Kidney epithelial cell (primary cell): Measurements from ENCODE around the gene PDE6H. TPM values are rescaled to one million over a fixed set of nuclear protein-coding genes. Genes with fewer than 3 reads are reported as not detected.

Experiments used
- DNase-seq: peaks from one replicate; pipeline ENCODE4 v3.0.0-alpha.2; 2010; ENCODE audit warnings: low read depth
- H3K27me3 ChIP-seq: 2 replicates; pipeline ENCODE4 v1.6.0; 2011; ENCODE audit warnings: low read length; ENCODE audit not compliant: control insufficient read depth, insufficient read depth
- H3K36me3 ChIP-seq: 2 replicates; pipeline ENCODE4 v1.5.1; 2011; ENCODE audit warnings: low read length; ENCODE audit not compliant: control insufficient read depth, insufficient read depth
- H3K4me3 ChIP-seq: 2 replicates; pipeline ENCODE4 v1.5.1; 2011; ENCODE audit warnings: low read depth, mild to moderate bottlenecking, control low read depth, low read length
- total RNA-seq: library from RNA; depleted of rRNA; stranded (reverse); fragments of >200 nt; gene quantifications from 2 replicates; pipeline ENCODE4 v1.2.3, GENCODE V29; 2015
- TF ChIP-seq, protein P1 (sequence below): IDR thresholded peaks from 2 replicates; pipeline ENCODE4 v1.5.1; 2011; ENCODE audit warnings: mild to moderate bottlenecking, moderate library complexity, low read length, control low read depth, inconsistent platforms; ENCODE audit not compliant: insufficient read depth, poor library complexity, severe bottlenecking

Gene PDE6H
- total RNA-seq, 1 donor from 2014 or later, result not detected

DNA sequence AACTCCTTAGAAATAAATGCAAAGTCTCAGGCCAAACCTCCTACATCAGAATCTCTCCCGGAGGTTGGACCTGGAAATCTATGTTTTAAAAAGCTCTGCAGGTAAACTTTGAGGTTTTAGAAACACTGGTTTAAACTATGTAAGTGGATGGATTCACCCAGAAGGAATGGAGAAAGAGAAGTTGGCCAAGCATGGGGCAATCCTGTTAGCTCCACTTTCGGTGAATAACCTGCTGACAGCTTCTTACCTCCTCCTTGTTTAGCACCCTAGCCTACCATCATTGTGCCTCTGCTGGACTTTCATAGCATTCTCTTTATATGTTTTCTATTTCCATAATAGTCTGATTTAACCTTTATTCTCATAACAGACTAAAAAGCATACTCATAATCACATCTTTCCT lies 8.4 kb upstream of the PDE6H start:
- TF ChIP-seq, protein P1, sequence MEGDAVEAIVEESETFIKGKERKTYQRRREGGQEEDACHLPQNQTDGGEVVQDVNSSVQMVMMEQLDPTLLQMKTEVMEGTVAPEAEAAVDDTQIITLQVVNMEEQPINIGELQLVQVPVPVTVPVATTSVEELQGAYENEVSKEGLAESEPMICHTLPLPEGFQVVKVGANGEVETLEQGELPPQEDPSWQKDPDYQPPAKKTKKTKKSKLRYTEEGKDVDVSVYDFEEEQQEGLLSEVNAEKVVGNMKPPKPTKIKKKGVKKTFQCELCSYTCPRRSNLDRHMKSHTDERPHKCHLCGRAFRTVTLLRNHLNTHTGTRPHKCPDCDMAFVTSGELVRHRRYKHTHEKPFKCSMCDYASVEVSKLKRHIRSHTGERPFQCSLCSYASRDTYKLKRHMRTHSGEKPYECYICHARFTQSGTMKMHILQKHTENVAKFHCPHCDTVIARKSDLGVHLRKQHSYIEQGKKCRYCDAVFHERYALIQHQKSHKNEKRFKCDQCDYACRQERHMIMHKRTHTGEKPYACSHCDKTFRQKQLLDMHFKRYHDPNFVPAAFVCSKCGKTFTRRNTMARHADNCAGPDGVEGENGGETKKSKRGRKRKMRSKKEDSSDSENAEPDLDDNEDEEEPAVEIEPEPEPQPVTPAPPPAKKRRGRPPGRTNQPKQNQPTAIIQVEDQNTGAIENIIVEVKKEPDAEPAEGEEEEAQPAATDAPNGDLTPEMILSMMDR, result no peak
- H3K27me3 ChIP-seq, result no peaks in the 10 kb centered on the region
- no peaks in the 10 kb centered on the region for H3K36me3 ChIP-seq
- DNase-seq, result no peak
- H3K4me3 ChIP-seq, result no peak overlapping the region

DNA sequence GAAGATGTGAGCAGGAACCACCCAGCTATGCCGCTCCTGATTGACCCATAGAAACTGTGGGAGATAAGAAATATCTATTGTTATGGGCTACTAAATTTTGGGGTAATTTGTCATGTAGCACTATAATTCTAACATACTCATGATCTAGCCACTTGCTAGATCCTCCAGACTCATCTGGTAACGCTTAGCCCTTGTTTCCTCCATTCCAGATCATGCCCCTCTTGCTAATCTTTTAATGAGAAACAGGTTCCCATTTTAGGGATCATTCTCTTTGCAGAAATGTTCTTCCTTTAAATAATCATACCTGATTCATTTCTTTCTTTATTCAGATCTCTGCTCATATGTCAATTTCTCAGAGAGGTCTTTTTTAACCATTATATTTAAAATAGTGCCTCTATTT lies 7.6 kb upstream of the PDE6H start:
- DNase-seq, result no peak
- Histone ChIP-seq H3K4me3 (no peak overlapping the region), H3K36me3 (no peaks in the 10 kb centered on the region), H3K27me3 (no peaks in the 10 kb centered on the region)
- TF ChIP-seq, protein P1, result no peak

DNA sequence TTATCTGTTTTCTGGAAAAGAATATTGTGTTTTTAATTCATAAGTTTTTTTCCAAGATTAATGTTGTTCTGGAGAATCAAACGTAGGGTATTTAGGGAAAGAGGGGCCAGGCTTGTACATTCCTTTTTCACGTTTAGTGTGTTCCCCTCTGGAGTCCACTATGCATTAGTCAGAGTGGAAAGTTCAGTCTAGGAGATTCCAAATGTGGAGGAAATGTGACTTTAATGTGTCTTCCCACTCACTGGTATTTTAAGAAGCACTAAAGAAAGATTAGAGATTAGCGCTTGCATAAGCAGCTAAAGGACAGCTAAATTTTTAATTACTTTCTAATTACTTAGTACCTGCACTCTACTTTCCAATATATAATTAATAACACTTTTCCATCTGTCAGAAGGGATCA lies 4.4 kb upstream of the PDE6H start:
- TF ChIP-seq, protein P1, result no peak
- H3K4me3 ChIP-seq, result no peak overlapping the region
- H3K27me3 ChIP-seq, result no peaks in the 10 kb centered on the region
- DNase-seq, result no peak
- no peaks in the 10 kb centered on the region for H3K36me3 ChIP-seq

DNA sequence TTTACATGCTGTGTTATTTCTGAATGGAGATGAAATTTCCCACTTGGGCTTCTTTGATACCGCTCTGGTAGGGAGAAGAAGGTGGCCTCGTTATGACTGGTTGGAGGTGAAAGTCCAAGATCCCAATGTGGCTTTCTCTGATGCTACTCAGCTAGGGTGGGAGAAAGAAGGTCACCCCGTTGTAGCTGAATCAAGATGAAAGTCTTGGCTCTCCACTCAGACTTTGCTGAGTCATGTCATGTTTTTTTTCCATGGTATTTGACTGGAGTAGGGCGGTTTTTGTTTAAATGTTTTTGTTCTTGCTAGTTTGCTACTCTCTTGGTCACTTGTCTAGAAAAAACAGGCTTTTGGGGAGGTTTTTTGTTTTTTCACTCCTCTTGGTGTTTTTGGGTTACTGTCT lies 2.4 kb upstream of the PDE6H start:
- Histone ChIP-seq H3K27me3 (no peaks in the 10 kb centered on the region), H3K4me3 (no peak overlapping the region), H3K36me3 (no peaks in the 10 kb centered on the region)
- no peak for DNase-seq
- TF ChIP-seq, protein P1, result no peak

DNA sequence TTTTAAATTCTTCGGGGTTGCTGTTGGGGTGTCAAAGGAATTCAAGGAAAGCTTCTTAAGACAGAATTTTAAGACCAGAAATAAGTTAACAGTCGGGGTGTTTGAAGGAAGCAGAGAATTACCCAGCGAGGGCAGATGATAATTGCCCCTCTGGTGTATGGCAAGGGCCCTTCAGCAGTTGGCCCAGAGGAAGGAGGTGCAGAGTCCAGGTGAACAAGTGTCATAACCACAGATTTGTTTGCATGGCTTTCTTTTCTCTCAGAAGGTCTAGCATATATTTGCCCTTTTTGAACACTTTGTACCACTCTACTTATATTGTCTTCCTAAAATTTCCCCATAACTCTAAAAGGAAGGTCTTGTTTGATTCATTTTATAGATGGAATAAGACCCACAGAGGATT lies 1.8 kb downstream of the PDE6H start:
- no peaks in the 10 kb centered on the region for H3K27me3 ChIP-seq
- DNase-seq, result no peak
- TF ChIP-seq, protein P1, result no peak
- H3K4me3 ChIP-seq, result no peak overlapping the region
- H3K36me3 ChIP-seq, result no peaks in the 10 kb centered on the region

DNA sequence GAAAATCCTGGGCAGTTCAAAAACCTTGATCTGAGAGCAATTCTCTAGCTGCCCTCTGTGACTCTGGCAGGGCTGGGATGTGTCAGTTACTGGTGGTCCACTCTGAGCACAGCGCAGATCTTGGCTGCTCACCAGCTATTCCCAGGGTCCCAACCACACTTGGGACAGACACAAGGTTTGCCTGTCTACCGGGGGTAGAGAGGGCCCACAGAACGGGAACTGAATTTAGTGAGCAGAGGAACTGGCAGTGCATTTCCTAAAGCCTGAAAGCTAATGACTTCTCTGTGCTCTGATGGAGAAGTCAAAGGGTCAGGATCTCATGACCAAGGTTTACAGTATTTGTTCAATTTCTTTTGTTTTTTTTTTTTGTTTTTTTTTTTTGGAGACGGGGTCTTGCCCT lies 2.6 kb downstream of the PDE6H start:
- no peak overlapping the region for H3K4me3 ChIP-seq
- TF ChIP-seq, protein P1, result no peak
- H3K27me3 ChIP-seq, result no peaks in the 10 kb centered on the region
- no peaks in the 10 kb centered on the region for H3K36me3 ChIP-seq
- DNase-seq, result no peak
